ENCODE results near the gene TMOD2. TPM values are rescaled to one million over a fixed set of nuclear protein-coding genes. Genes with fewer than 3 reads are reported as not detected.
A peak's percentile ranks its signal among the peaks of the same experiment; 100 is the strongest.

Gene TMOD2
- total RNA-seq, 2 donors from 2014 or later, result 5.1 to 7.3 TPM

DNA sequence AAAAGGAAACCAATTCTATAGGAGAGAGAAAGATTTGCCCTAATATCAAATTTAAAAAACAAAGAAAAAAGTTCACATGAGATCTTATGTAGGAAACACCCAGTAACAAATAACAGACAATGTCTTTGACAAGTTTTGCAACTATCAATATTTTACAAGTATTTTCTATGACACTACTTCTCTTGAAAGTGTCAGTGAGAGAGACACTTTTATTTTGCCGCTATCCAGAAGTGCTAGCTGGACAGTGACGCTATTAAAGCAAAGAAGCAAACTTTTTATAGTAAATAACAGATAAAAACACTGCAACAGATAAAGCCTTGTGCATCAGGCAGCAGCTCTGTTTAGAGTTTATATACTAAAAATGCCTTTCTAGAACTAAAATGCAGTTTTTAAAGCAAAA lies 27.2 kb upstream of the TMOD2 start:
- Mint-ChIP-seq H3K4me1 (ENCODE audit: low read depth) (peaks cover 50% of the 10 kb centered on the region), H3K36me3 (ENCODE audit: insufficient read depth in 2 of 2) (peaks cover 0 to 4% of the 10 kb centered on the region in 2 donors), H3K27me3 (ENCODE audit: low read depth) (no peaks in the 10 kb centered on the region), H3K4me3 (peak overlapping the region in 1 of 2 donors; percentile 37), H3K27ac (peak overlapping the region; percentile 88), H3K9me3 (no peaks in the 10 kb centered on the region)
- DNase-seq, result no peak
- no peak for ATAC-seq (replicated peaks in 1 of 2)

DNA sequence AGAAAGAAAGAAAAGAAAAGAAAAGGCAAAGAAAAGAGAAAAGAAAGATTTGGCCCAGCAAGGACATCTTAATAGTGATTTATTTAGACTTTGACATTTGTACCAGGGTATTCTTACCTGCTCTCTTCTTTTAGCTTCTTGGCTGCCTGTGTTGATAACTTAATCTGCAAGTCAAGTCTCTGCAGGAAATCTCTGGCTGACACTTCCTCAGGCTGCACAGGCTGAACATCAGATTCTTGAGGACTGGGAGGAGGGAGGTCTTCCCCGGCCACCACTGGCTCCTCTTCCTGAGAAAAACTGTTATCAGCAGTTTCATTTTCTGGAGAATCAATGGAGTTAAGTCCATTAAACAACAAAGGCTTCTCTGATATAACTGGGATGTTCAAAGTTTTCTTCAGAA lies 26.7 kb upstream of the TMOD2 start:
- Mint-ChIP-seq H3K9me3 (no peaks in the 10 kb centered on the region), H3K4me1 (ENCODE audit: low read depth) (peaks cover 50% of the 10 kb centered on the region), H3K36me3 (ENCODE audit: insufficient read depth in 2 of 2) (peaks cover 0 to 4% of the 10 kb centered on the region in 2 donors), H3K27ac (peak overlapping the region; percentile 88), H3K27me3 (ENCODE audit: low read depth) (no peaks in the 10 kb centered on the region), H3K4me3 (peak overlapping the region in 1 of 2 donors; percentile 37)
- ATAC-seq (replicated peaks in 1 of 2), result no peak
- no peak for DNase-seq

DNA sequence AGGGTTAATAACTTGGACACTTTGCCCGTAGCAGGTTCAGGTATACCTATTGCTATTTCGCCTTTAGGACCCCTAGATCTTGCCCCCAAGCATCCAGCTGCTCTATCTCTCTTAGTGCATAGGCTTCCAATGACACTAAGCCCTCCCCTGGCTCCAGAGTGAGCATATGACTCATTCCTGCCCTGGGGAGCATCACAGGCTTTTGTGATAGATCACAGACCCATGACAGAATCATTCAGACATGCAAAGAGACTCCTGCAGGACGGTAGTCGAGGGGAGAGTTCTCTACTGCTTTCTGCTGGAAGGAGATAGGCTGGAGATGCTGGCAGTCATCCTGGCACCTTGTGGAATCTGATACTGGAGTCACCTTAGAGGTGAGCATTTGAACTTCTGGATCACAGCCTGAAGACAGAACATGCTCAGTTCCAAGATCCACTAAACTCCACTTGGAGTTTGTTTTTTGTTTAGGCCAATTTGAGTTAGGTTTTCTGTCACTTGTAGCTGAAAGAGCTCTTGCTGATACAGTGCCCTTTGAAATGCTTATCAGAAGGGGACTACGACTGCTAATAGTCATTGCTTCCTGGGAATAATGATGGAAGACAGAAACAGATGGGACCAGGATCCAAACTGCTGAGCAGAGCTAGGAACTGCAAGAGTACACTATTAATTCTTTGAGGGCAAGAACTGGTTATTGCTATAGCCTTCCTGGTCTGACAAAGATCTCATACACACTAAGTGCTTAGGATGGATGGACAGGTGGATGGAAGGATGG lies 24.9 kb upstream of the TMOD2 start:
- Mint-ChIP-seq H3K27ac (peak overlapping the region; percentile 74), H3K27me3 (ENCODE audit: low read depth) (no peaks in the 10 kb centered on the region), H3K4me3 (no peak overlapping the region)

DNA sequence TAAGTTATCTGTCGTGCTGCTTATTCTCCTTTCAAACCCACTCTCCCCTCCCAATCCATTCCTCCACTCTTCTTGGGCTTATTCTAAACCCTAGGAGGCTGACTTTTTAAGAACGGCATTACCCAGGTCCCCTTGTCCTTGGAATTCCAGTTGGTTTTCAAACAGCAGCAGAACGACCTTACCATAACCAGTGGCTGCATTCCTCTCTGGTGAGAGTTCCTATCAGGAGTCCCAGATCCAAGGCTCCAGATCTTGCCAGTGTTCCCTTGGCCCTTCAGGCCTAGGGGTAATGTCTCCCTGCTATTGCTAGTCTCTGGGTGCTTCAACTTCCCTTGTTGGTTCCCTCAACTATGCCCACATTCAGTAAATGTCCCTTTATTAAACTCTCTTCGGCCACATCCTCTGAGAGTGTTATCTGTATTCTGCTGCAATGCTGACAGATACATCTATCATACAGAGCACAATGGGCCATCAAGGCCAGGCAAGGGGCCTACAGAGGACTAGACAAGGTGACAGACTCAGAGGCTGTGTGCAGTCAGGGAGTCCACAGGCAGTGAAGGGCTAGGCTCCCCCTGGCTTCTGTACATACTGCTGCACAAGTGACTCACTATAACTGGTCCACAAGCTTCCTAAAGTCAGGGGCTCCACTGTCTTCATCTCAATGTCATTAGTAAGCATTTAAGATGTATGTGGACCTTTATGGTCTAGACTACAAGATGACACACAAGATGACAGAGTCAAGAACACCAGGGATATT lies 24.1 kb upstream of the TMOD2 start:
- no peaks in the 10 kb centered on the region for H3K9me3 Mint-ChIP-seq
- no peak overlapping the region for H3K4me3 Mint-ChIP-seq
- no peak overlapping the region for H3K27ac Mint-ChIP-seq
- DNase-seq (peak in 1 of 2 donors; percentile 17), ATAC-seq (replicated peaks in 1 of 2) (peak; percentile 58 to 61)
- H3K4me1 Mint-ChIP-seq (ENCODE audit: low read depth), result peaks cover 57% of the 10 kb centered on the region
- no peaks in the 10 kb centered on the region for H3K27me3 Mint-ChIP-seq (ENCODE audit: low read depth)
- peaks cover 3 to 7% of the 10 kb centered on the region in 2 donors for H3K36me3 Mint-ChIP-seq (ENCODE audit: insufficient read depth in 2 of 2)

More for the DNA sequence above, 24.9 kb upstream of the TMOD2 start:
- Mint-ChIP-seq H3K36me3 (ENCODE audit: insufficient read depth in 2 of 2) (peaks cover 3 to 9% of the 10 kb centered on the region in 2 donors), H3K9me3 (no peaks in the 10 kb centered on the region), H3K4me1 (ENCODE audit: low read depth) (peaks cover 56% of the 10 kb centered on the region)
- DNase-seq (peak; percentile 41 to 42), ATAC-seq (replicated peaks in 1 of 2) (peak; percentile 85 to 89)

DNA sequence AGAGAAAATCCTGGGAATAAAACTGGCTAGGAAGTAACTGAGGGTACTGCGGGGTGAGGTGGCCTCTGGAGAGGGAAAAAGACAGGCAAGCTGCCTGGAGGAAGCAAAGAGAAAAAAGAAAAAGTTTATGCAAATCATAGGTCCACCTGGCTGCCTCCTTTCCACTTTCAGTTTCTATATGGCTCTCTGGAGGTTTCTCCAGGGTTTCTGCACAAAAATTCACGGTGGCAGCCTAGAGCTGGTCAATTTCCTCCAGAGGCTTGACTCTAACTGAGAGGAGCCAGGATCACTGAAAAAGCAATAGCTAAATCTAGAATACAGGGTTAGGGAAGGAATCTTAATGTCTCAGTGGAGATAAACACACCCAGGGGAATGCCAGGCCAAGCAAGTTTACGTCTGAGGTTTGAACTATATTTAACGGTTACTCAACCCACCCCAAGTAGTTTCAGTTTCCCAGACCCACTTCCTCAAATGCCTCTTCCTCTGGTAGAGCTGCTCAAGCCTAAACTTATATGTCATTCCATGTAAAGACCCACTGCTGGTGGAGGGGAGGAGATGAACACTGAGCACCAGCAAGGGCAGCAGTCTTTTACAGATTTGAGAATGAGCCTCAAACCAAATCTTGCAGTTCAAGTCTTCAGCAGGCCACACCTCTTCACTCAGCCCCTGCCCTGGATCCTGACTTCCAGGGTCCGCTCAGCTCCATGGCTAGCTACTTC lies 19.7 kb upstream of the TMOD2 start:
- no peaks in the 10 kb centered on the region for H3K9me3 Mint-ChIP-seq
- H3K36me3 Mint-ChIP-seq (ENCODE audit: insufficient read depth in 2 of 2), result peaks cover 3 to 7% of the 10 kb centered on the region in 2 donors
- peak; percentile 41 to 61 for ATAC-seq (replicated peaks in 1 of 2)
- peak overlapping the region; percentile 89 for H3K27ac Mint-ChIP-seq
- no peaks in the 10 kb centered on the region for H3K27me3 Mint-ChIP-seq (ENCODE audit: low read depth)
- peak overlapping the region; percentile 84 to 91 for H3K4me3 Mint-ChIP-seq
- DNase-seq, result peak; percentile 38 to 42
- H3K4me1 Mint-ChIP-seq (ENCODE audit: low read depth), result peaks cover 77% of the 10 kb centered on the region

DNA sequence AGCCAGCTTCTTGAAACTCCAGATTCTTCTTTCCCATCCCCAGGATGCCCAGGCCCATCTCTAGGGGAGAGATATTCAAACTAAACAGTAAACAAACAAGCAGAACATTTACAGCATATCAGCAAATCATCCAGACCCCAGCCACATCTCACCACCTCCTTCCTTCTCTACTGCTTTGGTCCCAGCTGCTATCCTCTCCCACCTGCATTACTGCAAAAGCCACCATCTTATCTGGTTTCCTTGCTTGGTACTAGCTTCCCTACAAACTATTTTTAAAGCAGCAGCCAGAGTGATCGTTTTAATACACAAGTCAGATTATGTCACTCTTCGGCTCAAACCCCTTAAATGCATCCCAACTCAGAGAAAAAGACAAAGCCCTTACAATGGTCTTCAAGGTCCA lies 18.8 kb upstream of the TMOD2 start:
- peaks cover 3 to 7% of the 10 kb centered on the region in 2 donors for H3K36me3 Mint-ChIP-seq (ENCODE audit: insufficient read depth in 2 of 2)
- H3K4me3 Mint-ChIP-seq, result peak overlapping the region; percentile 13 to 60
- H3K9me3 Mint-ChIP-seq, result no peaks in the 10 kb centered on the region
- no peaks in the 10 kb centered on the region for H3K27me3 Mint-ChIP-seq (ENCODE audit: low read depth)
- H3K4me1 Mint-ChIP-seq (ENCODE audit: low read depth), result peaks cover 68% of the 10 kb centered on the region
- ATAC-seq (replicated peaks in 1 of 2) (no peak), DNase-seq (no peak)
- peak overlapping the region; percentile 89 for H3K27ac Mint-ChIP-seq

DNA sequence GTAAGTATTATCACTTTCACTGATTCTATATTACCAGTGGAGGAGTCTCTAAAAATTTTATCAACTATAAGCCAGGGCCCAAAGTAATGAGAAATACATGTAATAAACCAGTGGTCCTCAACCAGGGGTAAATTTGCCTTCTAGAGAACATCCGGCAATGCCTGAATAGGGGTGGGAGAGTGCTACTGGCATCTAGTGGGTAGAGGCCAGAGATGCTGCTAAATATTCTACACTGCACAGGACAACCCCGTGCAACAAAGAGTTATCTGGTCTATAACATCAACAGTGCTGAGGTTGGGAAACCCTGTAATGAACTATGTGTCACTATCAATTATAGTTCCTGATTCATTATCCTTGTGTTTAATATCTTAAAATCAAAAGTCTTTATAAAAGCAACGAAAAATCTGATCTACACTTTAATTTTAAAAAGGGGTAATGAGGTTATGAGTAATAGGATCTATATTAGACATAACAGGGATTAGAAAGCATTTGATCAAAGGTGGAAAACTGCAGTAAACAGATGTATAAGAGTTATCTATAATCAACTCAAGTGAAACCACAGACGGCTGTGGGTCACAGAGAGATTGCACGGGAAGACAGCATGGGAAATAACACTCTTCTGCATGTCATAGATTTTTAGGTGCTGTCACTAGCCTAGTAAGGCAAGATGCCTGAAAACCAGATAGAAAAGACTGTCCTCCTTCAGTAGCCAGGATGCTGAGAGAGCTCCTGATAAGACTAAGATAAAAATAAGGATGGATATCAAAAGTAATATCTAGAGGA lies 16.0 kb upstream of the TMOD2 start:
- Mint-ChIP-seq H3K4me1 (ENCODE audit: low read depth) (peaks cover 86% of the 10 kb centered on the region), H3K27me3 (ENCODE audit: low read depth) (no peaks in the 10 kb centered on the region), H3K9me3 (no peaks in the 10 kb centered on the region), H3K27ac (peak overlapping the region; percentile 89), H3K4me3 (peak overlapping the region; percentile 86 to 88), H3K36me3 (ENCODE audit: insufficient read depth in 2 of 2) (peaks cover 5 to 7% of the 10 kb centered on the region in 2 donors)
- DNase-seq, result peak; percentile 25 to 26
- ATAC-seq (replicated peaks in 1 of 2), result peak in 1 of 2 donors; percentile 7

DNA sequence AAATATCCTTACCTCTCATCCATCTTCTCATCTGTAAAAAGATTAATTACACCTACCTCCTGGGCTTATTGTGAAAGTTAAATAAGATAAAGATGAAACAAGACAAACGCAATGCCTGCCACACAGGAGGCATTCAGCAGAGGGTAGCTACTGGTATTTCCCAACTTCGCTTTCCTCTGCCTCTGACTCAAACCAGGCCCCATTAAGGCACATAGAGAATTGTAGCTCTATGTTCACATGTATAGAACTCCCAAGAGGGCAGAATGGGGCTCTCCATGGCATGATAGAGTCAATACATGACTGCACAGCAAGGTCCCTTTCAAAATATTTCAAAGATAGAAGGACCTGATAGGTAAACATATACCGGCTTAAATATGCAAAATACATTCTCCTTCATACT lies 15.3 kb upstream of the TMOD2 start:
- Mint-ChIP-seq H3K27me3 (ENCODE audit: low read depth) (no peaks in the 10 kb centered on the region), H3K27ac (peak overlapping the region; percentile 89), H3K9me3 (no peaks in the 10 kb centered on the region), H3K4me3 (peak overlapping the region; percentile 86 to 88), H3K4me1 (ENCODE audit: low read depth) (peaks cover 79% of the 10 kb centered on the region), H3K36me3 (ENCODE audit: insufficient read depth in 2 of 2) (peaks cover 2% of the 10 kb centered on the region in 2 donors)
- ATAC-seq (replicated peaks in 1 of 2) (peak; percentile 40 to 47), DNase-seq (peak; percentile 37 to 52)

DNA sequence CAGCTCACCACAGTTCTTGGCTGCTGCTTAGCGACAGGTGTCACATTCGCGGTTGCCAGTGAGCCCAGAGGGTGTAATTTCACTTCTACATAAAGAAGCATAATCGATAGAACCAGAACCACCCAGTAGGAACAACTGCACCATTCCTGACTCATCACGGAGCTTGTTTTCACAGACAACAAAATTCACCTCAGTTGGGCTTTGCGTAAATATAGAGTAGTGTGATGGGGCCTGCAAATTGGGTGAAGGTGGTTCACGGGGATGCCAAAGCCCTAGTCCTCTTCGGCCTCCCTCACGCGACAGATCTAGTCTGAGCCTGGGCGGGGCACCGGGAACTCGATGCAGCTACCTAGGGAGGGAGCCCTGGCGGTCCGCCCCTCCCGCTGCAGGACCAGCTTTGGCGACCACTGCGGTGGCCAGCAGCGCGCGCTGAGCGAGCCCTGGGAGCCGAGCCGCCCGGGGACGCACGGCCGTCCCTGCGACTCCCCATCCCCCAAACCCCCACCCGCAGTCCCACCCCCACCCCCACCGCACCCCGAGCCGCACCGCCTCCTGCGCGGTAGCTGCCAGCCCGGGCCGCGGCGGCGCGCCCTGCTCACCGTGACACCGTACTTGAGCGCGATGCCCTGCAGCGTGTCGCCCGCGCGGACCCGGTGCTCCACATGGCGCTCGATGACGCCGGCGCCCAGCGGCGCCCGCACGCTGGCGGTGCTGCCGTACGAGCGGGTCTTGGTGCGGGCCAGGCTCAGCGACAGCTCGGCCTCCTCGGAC lies 14.5 kb upstream of the TMOD2 start:
- peak overlapping the region; percentile 77 for H3K27ac Mint-ChIP-seq
- peaks cover 2% of the 10 kb centered on the region in 2 donors for H3K36me3 Mint-ChIP-seq (ENCODE audit: insufficient read depth in 2 of 2)
- H3K4me1 Mint-ChIP-seq (ENCODE audit: low read depth), result peaks cover 71% of the 10 kb centered on the region
- ATAC-seq (replicated peaks in 1 of 2) (peak; percentile 64 to 66), DNase-seq (peak; percentile 69 to 72)
- H3K9me3 Mint-ChIP-seq, result no peaks in the 10 kb centered on the region
- H3K4me3 Mint-ChIP-seq, result peak overlapping the region; percentile 86 to 88
- H3K27me3 Mint-ChIP-seq (ENCODE audit: low read depth), result no peaks in the 10 kb centered on the region

DNA sequence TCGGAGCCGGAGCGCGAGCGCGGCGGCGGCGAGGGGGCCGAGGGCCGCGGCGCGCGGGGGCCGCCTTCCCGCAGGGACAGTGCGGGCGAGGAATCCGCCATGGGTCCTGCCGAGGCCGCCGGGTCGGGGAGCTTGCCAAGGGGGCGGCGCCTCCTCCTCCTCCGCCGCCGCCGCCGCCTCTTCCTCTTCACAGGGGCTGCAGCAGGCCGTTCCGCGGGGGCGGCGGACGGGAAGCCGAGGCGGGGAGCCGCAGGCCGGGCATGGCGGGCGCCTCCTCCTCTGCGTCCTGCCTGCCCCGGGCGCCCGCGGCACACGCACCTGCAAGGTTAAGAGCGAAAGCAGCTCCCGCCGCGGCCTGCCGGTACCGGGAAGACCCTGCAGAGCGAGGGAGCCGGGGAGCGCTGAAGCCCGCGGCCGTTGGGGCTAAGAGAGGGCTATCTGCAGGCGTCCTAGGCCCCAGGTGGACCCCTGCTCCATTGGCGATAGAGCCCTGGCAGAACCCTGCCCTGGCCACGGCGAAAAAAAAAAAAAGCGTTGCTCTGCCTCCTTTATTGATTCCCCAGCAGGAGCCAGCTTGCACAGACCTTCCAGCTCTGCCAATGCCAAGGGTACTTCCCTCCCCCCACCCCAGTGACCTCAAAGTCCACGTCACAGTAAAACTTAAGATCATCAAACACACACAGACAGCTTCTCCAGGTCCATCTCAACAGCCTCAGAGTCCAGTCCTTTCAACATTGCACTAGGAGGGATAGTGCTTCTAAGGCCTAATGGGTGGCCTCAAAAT lies 13.7 kb upstream of the TMOD2 start, which contains the start of gene LYSMD2:
LYSMD2 (minus strand) TSS at position 134 of the 784 bp plus-strand sequence; CDS start at position 101, 33 bp downstream.
- peak within 1 kb of the TSS; percentile 86 to 88 for H3K4me3 Mint-ChIP-seq
- no peaks in the 10 kb centered on the region for H3K9me3 Mint-ChIP-seq
- DNase-seq, result peak; percentile 80 to 84
- ATAC-seq (replicated peaks in 1 of 2), result peak; percentile 61 to 73
- peaks cover under 1 to 2% of the 10 kb centered on the region in 2 donors for H3K36me3 Mint-ChIP-seq (ENCODE audit: insufficient read depth in 2 of 2)
- no peaks in the 10 kb centered on the region for H3K27me3 Mint-ChIP-seq (ENCODE audit: low read depth)
- H3K4me1 Mint-ChIP-seq (ENCODE audit: low read depth), result peaks cover 63% of the 10 kb centered on the region
- peak within 1 kb of the TSS; percentile 93 for H3K27ac Mint-ChIP-seq

DNA sequence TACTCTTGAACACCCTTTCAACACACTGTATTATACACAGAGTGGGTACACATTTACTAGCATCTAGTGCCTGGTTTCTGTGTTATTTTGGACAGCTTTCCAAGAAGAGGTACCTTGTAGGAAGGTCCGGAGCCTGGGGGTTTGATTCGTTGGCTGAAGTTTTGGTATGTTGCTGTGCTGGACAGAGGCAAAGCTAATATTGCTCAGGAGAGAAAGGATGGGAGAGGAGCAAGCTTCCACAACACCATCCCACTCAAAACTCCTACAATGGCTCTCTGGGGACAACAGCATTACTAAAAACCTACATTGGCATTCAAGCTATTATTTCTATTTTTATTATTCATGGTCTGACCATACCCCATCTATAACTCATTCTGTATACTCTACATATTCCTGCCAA lies 12.8 kb upstream of the TMOD2 start:
- ATAC-seq (replicated peaks in 1 of 2) (no peak), DNase-seq (no peak)
- peak overlapping the region; percentile 82 to 84 for H3K4me3 Mint-ChIP-seq
- H3K9me3 Mint-ChIP-seq, result no peaks in the 10 kb centered on the region
- no peaks in the 10 kb centered on the region for H3K27me3 Mint-ChIP-seq (ENCODE audit: low read depth)
- peak overlapping the region; percentile 93 for H3K27ac Mint-ChIP-seq
- H3K4me1 Mint-ChIP-seq (ENCODE audit: low read depth), result peaks cover 55% of the 10 kb centered on the region
- H3K36me3 Mint-ChIP-seq (ENCODE audit: insufficient read depth in 2 of 2), result peaks cover 0 to 2% of the 10 kb centered on the region in 2 donors
